Panc1 (cell line): Measurements from ENCODE around the gene TPST2. TPM values are rescaled to one million over a fixed set of nuclear protein-coding genes. Genes with fewer than 3 reads are reported as not detected.

ENCODE experiments used
- ATAC-seq: fragments of 200-7000 bp; cut with Tn5 transposase; 2 replicates; pipeline ENCODE4 v1.9.1; 2020; ENCODE audit warnings: mild to moderate bottlenecking, moderate library complexity
- BruUV-seq: library from RNA; stranded (reverse); fragments of 400-500 nt; replicated peaks from 2 replicates; lab custom pipeline; 2021; lab: Mats Ljungman, UMichigan
- CTCF ChIA-PET: fragments of 300-600 bp; sonication (Branson Sonifier 250); formaldehyde crosslinking; loops from one replicate; lab custom pipeline; 2022; ENCODE audit warnings: antibody characterized with exemption; lab: Charles Lee
- POLR2A ChIA-PET: fragments of 300-600 bp; sonication (Branson Sonifier 250); formaldehyde crosslinking; loops from one replicate; lab custom pipeline; 2022; ENCODE audit warnings: antibody characterized with exemption; lab: Charles Lee
- DNase-seq: peaks from one replicate; pipeline ENCODE4 v3.0.0-alpha.2; 2010; ENCODE audit warnings: low read depth, low spot score
- H3K27ac ChIP-seq: 2 replicates; pipeline ENCODE4 v1.5.1; 2011; ENCODE audit warnings: mild to moderate bottlenecking, low read length, inconsistent platforms
- H3K27me3 ChIP-seq: fragments of 200-500 bp; sonication (Bioruptor generic); 2 replicates; pipeline ENCODE4 v1.6.0; 2014; ENCODE audit warnings: low read length, inconsistent platforms; ENCODE audit not compliant: control insufficient read depth, insufficient read depth
- H3K36me3 ChIP-seq: fragments of 200-500 bp; sonication (Bioruptor generic); 2 replicates; pipeline ENCODE4 v1.5.1; 2014; ENCODE audit warnings: inconsistent platforms, mild to moderate bottlenecking, low read length, moderate library complexity; ENCODE audit not compliant: control insufficient read depth, insufficient read depth
- H3K4me1 ChIP-seq: 2 replicates; pipeline ENCODE4 v1.5.1; 2011; ENCODE audit warnings: inconsistent platforms, mild to moderate bottlenecking, low read length, moderate library complexity; ENCODE audit not compliant: control insufficient read depth, insufficient read depth
- H3K4me3 ChIP-seq, 2 experiments: 2 replicates each; pipeline ENCODE4 v1.5.1; 2011 to 2012; ENCODE audit warnings: low read depth in 2 of 2, low read length in 2 of 2, mild to moderate bottlenecking in 2 of 2, inconsistent platforms in 1 of 2, moderate library complexity in 1 of 2
- H3K9me3 ChIP-seq: fragments of 200-500 bp; sonication (Bioruptor generic); 2 replicates; pipeline ENCODE4 v1.5.1; 2014; ENCODE audit warnings: low read depth, mild to moderate bottlenecking, inconsistent platforms, low read length, moderate library complexity; ENCODE audit not compliant: control insufficient read depth, insufficient read depth
- CTCF ChIP-seq: fragments of 450-650 bp; IDR thresholded peaks from 2 replicates; pipeline ENCODE4 v1.5.1; 2017; ENCODE audit warnings: mild to moderate bottlenecking
- POLR2AphosphoS5 ChIP-seq: IDR thresholded peaks from 2 replicates; pipeline ENCODE4 v1.6.1; 2012; ENCODE audit warnings: mild to moderate bottlenecking, low read depth, low read length, moderate library complexity
- REST ChIP-seq, 2 experiments: IDR thresholded peaks; 2 replicates each; pipeline ENCODE4 v1.6.1; 2011 to 2012; ENCODE audit warnings: low read depth in 2 of 2, control low read depth in 1 of 2, low read length in 1 of 2, mild to moderate bottlenecking in 1 of 2, moderate library complexity in 1 of 2; ENCODE audit not compliant: insufficient read depth in 1 of 2
- SIN3A ChIP-seq: IDR thresholded peaks from 2 replicates; pipeline ENCODE4 v1.6.1; 2012; ENCODE audit warnings: low read depth, mild to moderate bottlenecking, low read length, moderate library complexity, borderline replicate concordance; ENCODE audit not compliant: insufficient read depth
- TCF7L2 ChIP-seq: IDR thresholded peaks from 2 replicates; pipeline ENCODE4 v1.6.1; 2011; ENCODE audit warnings: mild to moderate bottlenecking, low read depth, low read length, inconsistent platforms
- in situ Hi-C: cut with HindIII; loops from 2 replicates; pipeline ENCODE4 v1.10.0; 2016; ENCODE audit warnings: low sequenced_read_pairs, low pct_unique_long_range_greater_than_20kb
- intact Hi-C: fragments of 100-400 bp; cut with micrococcal nuclease; formaldehyde crosslinking; loops from one replicate; pipeline ENCODE4 v1.10.0; 2022; ENCODE audit not compliant: unreplicated experiment
- total RNA-seq: library from RNA; stranded (reverse); gene quantifications from one replicate; pipeline ENCODE4 v1.2.1, GENCODE V29; 2021; ENCODE audit not compliant: unreplicated experiment

Gene TPST2
- total RNA-seq, 1 experiment from 2014 or later: 7.1 TPM

- H3K4me1 ChIP-seq: no peaks in the 10 kb centered on the region
- no peaks in the 10 kb centered on the region for H3K36me3 ChIP-seq
- DNase-seq (no peak), ATAC-seq (no peak)
- intact Hi-C loops: no loop called here
- H3K27me3 ChIP-seq: no peaks in the 10 kb centered on the region
- no peaks in the 10 kb centered on the region for H3K9me3 ChIP-seq
- no peak overlapping the region for H3K4me3 ChIP-seq
- TF ChIP-seq REST (IDR thresholded peaks at IDR 0.05; ENCODE audit: insufficient read depth in 1 of 2, low read depth in 2 of 2, low read length in 1 of 2) (no peak), TCF7L2 (no peak), POLR2AphosphoS5 (no peak), CTCF (no peak), SIN3A (no peak)
- ChIA-PET POLR2A (interaction anchor here (0.6 kb wide), 1 partner anchor 25 kb away, joined by 3 read pairs; no protein-coding TSS in a partner anchor), CTCF (no interaction called here)
- BruUV-seq: no TSS peak
- in situ Hi-C loops: no loop called here
- no peak overlapping the region for H3K27ac ChIP-seq
Measured at GRCh38 chr22:26574001-26574723, 15.8 kb downstream of the TPST2 start.

- H3K9me3 ChIP-seq: no peaks in the 10 kb centered on the region
- ChIA-PET POLR2A (no interaction called here), CTCF (no interaction called here)
- H3K36me3 ChIP-seq: no peaks in the 10 kb centered on the region
- intact Hi-C loops: no loop called here
- ATAC-seq: no peak
- in situ Hi-C loops: no loop called here
- H3K4me3 ChIP-seq: no peak overlapping the region
- H3K27me3 ChIP-seq: no peaks in the 10 kb centered on the region
- BruUV-seq: no TSS peak
- no peak for DNase-seq
- no peak overlapping the region for H3K27ac ChIP-seq
- TF ChIP-seq SIN3A: no peak
- TF ChIP-seq TCF7L2: no peak
- TF ChIP-seq POLR2AphosphoS5: no peak
- no peak for TF ChIP-seq CTCF
- no peak for TF ChIP-seq REST (IDR thresholded peaks at IDR 0.05; ENCODE audit: insufficient read depth in 1 of 2, low read depth in 2 of 2, low read length in 1 of 2)
- no peaks in the 10 kb centered on the region; the same call in 1 of the 2 replicates for H3K4me1 ChIP-seq
Measured at GRCh38 chr22:26573026-26573662, 16.8 kb downstream of the TPST2 start.
